H9 (cell line): ENCODE data around the gene ITGB3. TPM values are rescaled to one million over a fixed set of nuclear protein-coding genes. Genes with fewer than 3 reads are reported as not detected.

Source experiments
- DNase-seq: peaks from one replicate; pipeline ENCODE4 v3.0.0-alpha.2; 2017
- H2AFZ ChIP-seq: one replicate; pipeline ENCODE4 v1.6.1; 2013; ENCODE audit warnings: mild to moderate bottlenecking, low read length, control low read depth, moderate library complexity
- H2AK5ac ChIP-seq: 2 replicates; pipeline ENCODE4 v1.6.1; 2013; ENCODE audit warnings: low read length, control low read depth, mixed read lengths; ENCODE audit not compliant: insufficient read length
- H2BK120ac ChIP-seq: one replicate; pipeline ENCODE4 v1.6.1; 2013; ENCODE audit warnings: low read depth, mild to moderate bottlenecking, low read length, control low read depth, inconsistent platforms; ENCODE audit not compliant: poor library complexity, severe bottlenecking
- H2BK12ac ChIP-seq: 2 replicates; pipeline ENCODE4 v1.6.1; 2013; ENCODE audit warnings: low read length, control low read depth, mixed read lengths, low read depth; ENCODE audit not compliant: insufficient read length
- H2BK15ac ChIP-seq: 2 replicates; pipeline ENCODE4 v1.6.1; 2013; ENCODE audit warnings: low read depth, low read length, control low read depth
- H2BK20ac ChIP-seq: one replicate; pipeline ENCODE4 v1.6.1; 2013; ENCODE audit warnings: low read depth, mild to moderate bottlenecking, low read length, control low read depth, inconsistent platforms; ENCODE audit not compliant: poor library complexity, severe bottlenecking
- H2BK5ac ChIP-seq: 2 replicates; pipeline ENCODE4 v1.6.1; 2013; ENCODE audit warnings: low read length, control low read depth, mixed read lengths; ENCODE audit not compliant: insufficient read length
- H3K14ac ChIP-seq: 2 replicates; pipeline ENCODE4 v1.6.1; 2013; ENCODE audit warnings: low read length, control low read depth; ENCODE audit not compliant: insufficient read depth
- H3K18ac ChIP-seq: 2 replicates; pipeline ENCODE4 v1.6.1; 2013; ENCODE audit warnings: low read depth, mild to moderate bottlenecking, mixed read lengths, low read length, control low read depth; ENCODE audit not compliant: insufficient read length
- H3K23ac ChIP-seq: 2 replicates; pipeline ENCODE4 v1.6.1; 2013; ENCODE audit warnings: low read length, control low read depth, mixed read lengths, low read depth; ENCODE audit not compliant: insufficient read length
- H3K23me2 ChIP-seq: 2 replicates; pipeline ENCODE4 v1.6.1; 2013; ENCODE audit warnings: low read depth, mild to moderate bottlenecking, mixed read lengths, low read length, control low read depth; ENCODE audit not compliant: insufficient read length, poor library complexity, severe bottlenecking
- H3K27ac ChIP-seq: 2 replicates; pipeline ENCODE4 v1.5.1; 2013; ENCODE audit warnings: low read length, control low read depth, mixed read lengths, low read depth; ENCODE audit not compliant: insufficient read length
- H3K27me3 ChIP-seq: 2 replicates; pipeline ENCODE4 v1.6.1; 2013; ENCODE audit warnings: low read length, control low read depth, inconsistent platforms; ENCODE audit not compliant: insufficient read depth
- H3K4ac ChIP-seq: 2 replicates; pipeline ENCODE4 v1.6.1; 2013; ENCODE audit warnings: low read depth, mild to moderate bottlenecking, control low read depth, inconsistent platforms, low read length, moderate library complexity
- H3K4me1 ChIP-seq: 2 replicates; pipeline ENCODE4 v1.6.1; 2013; ENCODE audit warnings: low read length, control low read depth, inconsistent platforms; ENCODE audit not compliant: insufficient read depth
- H3K4me2 ChIP-seq: 2 replicates; pipeline ENCODE4 v1.6.1; 2013; ENCODE audit warnings: low read length, control low read depth, mixed read lengths; ENCODE audit not compliant: insufficient read length, insufficient read depth
- H3K56ac ChIP-seq: 2 replicates; pipeline ENCODE4 v1.6.1; 2013; ENCODE audit warnings: low read depth, mild to moderate bottlenecking, mixed read lengths, low read length, control low read depth; ENCODE audit not compliant: insufficient read length
- H3K79me1 ChIP-seq: 2 replicates; pipeline ENCODE4 v1.6.1; 2013; ENCODE audit warnings: low read depth, mild to moderate bottlenecking, moderate library complexity, low read length, control low read depth, inconsistent platforms; ENCODE audit not compliant: insufficient read depth, poor library complexity, severe bottlenecking
- H3K79me2 ChIP-seq: 2 replicates; pipeline ENCODE4 v1.6.1; 2013; ENCODE audit warnings: low read length, control low read depth, inconsistent platforms; ENCODE audit not compliant: insufficient read depth
- H3K9ac ChIP-seq: 2 replicates; pipeline ENCODE4 v1.6.1; 2013; ENCODE audit warnings: low read length, control low read depth, mixed read lengths; ENCODE audit not compliant: insufficient read length; ENCODE audit errors: extremely low read depth
- H3K9me3 ChIP-seq: one replicate; pipeline ENCODE4 v1.6.1; 2013; ENCODE audit warnings: low read depth, low read length, inconsistent platforms; ENCODE audit not compliant: control insufficient read depth
- H3T11ph ChIP-seq: one replicate; pipeline ENCODE4 v1.6.1; 2013; ENCODE audit warnings: mild to moderate bottlenecking, low read length, control low read depth, inconsistent platforms
- H4K20me1 ChIP-seq: one replicate; pipeline ENCODE4 v1.6.1; 2013; ENCODE audit not compliant: control insufficient read depth, insufficient read length, insufficient read depth
- H4K5ac ChIP-seq: 2 replicates; pipeline ENCODE4 v1.6.1; 2013; ENCODE audit warnings: low read depth, mild to moderate bottlenecking, mixed read lengths, low read length, control low read depth; ENCODE audit not compliant: insufficient read length
- H4K8ac ChIP-seq: replicated peaks from 2 replicates; pipeline ENCODE4 v1.6.1; 2013; ENCODE audit warnings: low read length, control low read depth, mixed read lengths, low read depth; ENCODE audit not compliant: insufficient read length
- H4K91ac ChIP-seq: 2 replicates; pipeline ENCODE4 v1.6.1; 2013; ENCODE audit warnings: low read depth, mild to moderate bottlenecking, moderate library complexity, mixed read lengths, low read length, control low read depth; ENCODE audit not compliant: insufficient read length
- H3K27ac Mint-ChIP-seq, 3 experiments: 2 replicates in 2 of 3; 3 replicates in 1 of 3; pipeline ENCODE4 v1.8.0; 2020 to 2021; ENCODE audit warnings: mixed read lengths in 3 of 3, mild to moderate bottlenecking in 1 of 3, moderate library complexity in 1 of 3
- H3K27me3 Mint-ChIP-seq: 2 replicates; pipeline ENCODE4 v1.8.0; 2021; ENCODE audit warnings: low read depth, mild to moderate bottlenecking, moderate library complexity, mixed read lengths
- H3K36me3 Mint-ChIP-seq, 3 experiments: 2 replicates in 2 of 3; 3 replicates in 1 of 3; pipeline ENCODE4 v1.8.0; 2020 to 2021; ENCODE audit warnings: low read depth in 3 of 3, mixed read lengths in 3 of 3; ENCODE audit not compliant: insufficient read depth in 1 of 3
- H3K4me1 Mint-ChIP-seq, 2 experiments: 2 replicates each; pipeline ENCODE4 v1.8.0; 2020; ENCODE audit warnings: mixed read lengths in 2 of 2
- H3K4me3 Mint-ChIP-seq, 2 experiments: 2 replicates in 1 of 2; 3 replicates in 1 of 2; pipeline ENCODE4 v1.8.0; 2020 to 2021; ENCODE audit warnings: mild to moderate bottlenecking in 2 of 2, mixed read lengths in 2 of 2, moderate library complexity in 1 of 2
- H3K9me3 Mint-ChIP-seq, 2 experiments: 2 replicates in 1 of 2; 3 replicates in 1 of 2; pipeline ENCODE4 v1.8.0; 2020; ENCODE audit warnings: mild to moderate bottlenecking in 2 of 2, mixed read lengths in 2 of 2, moderate library complexity in 1 of 2
- WGBS: extraction: QIAGEN DNeasy Blood & Tissue Kit; methylation state at CpG from one replicate; pipeline ENCODE4 v1.1.7; 2013; ENCODE audit warnings: missing lambda C conversion rate, low lambda C conversion rate, mixed read lengths; ENCODE audit not compliant: insufficient read length; ENCODE audit errors: extremely low coverage; 5-methylcytosine and 5-hydroxymethylcytosine counted together
- total RNA-seq: library from RNA; stranded (reverse); gene quantifications from 2 replicates; pipeline ENCODE4 v1.2.1, GENCODE V29; 2021
- TF ChIP-seq, protein P1 (sequence below): fragments of 200-600 bp; sonication (generic); conservative IDR thresholded peaks from 3 replicates; pipeline ENCODE4 v1.8.0; 2021; ENCODE audit warnings: antibody characterized with exemption, mild to moderate bottlenecking

ITGB3 gene
- total RNA-seq, 1 experiment from 2014 or later: not detected

DNA sequence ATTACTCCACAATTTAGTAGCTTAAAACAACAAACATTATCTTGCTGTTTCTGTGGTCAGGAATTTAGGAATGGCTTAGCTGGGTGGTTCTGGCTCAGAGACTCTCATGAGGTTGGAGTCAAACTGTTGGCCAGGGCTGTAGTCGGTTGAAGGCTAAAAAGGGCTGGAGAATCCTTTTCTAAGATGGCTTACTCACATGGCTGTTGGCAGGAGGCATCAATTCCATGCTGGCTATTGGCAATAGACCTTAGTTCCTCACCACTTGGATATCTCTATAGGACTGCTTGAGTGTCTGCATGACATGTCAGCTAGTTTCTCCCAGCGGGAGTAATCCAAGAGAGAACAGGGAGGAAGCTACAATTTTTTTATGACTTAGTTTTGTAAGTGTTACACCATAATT is 63.5 kb downstream of the ITGB3 start:
- Histone ChIP-seq H2AK5ac (no peak overlapping the region), H2AFZ (no peak overlapping the region), H3K27me3 (no peaks in the 10 kb centered on the region), H2BK5ac (no peak overlapping the region), H3K23ac (no peak overlapping the region), H3K27ac (no peak overlapping the region), H4K5ac (no peak overlapping the region), H3K9me3 (no peaks in the 10 kb centered on the region), H3K79me1 (no peaks in the 10 kb centered on the region), H4K8ac (no peak overlapping the region), H3K14ac (no peak overlapping the region), H3K79me2 (no peaks in the 10 kb centered on the region), H3T11ph (no peak overlapping the region), H3K4ac (no peak overlapping the region), H3K9ac (no peak overlapping the region), H3K4me2 (no peak overlapping the region), H2BK20ac (no peak overlapping the region), H2BK15ac (no peak overlapping the region), H3K4me1 (no peaks in the 10 kb centered on the region), H3K18ac (no peak overlapping the region), H3K56ac (no peak overlapping the region), H2BK12ac (no peak overlapping the region), H4K91ac (no peak overlapping the region), H4K20me1 (no peaks in the 10 kb centered on the region), H2BK120ac (no peak overlapping the region), H3K23me2 (no peaks in the 10 kb centered on the region)
- Mint-ChIP-seq H3K4me1 (no peaks in the 10 kb centered on the region), H3K36me3 (peaks cover 6 to 12% (median 7%) of the 10 kb centered on the region in 3 experiments), H3K9me3 (peaks cover 14% of the 10 kb centered on the region in 2 experiments), H3K4me3 (no peak overlapping the region), H3K27me3 (peaks cover 14% of the 10 kb centered on the region), H3K27ac (no peak overlapping the region)
- WGBS: no CpG with 5 or more reads among the region's 2 CpGs
- no peak for DNase-seq
- TF ChIP-seq, protein P1, sequence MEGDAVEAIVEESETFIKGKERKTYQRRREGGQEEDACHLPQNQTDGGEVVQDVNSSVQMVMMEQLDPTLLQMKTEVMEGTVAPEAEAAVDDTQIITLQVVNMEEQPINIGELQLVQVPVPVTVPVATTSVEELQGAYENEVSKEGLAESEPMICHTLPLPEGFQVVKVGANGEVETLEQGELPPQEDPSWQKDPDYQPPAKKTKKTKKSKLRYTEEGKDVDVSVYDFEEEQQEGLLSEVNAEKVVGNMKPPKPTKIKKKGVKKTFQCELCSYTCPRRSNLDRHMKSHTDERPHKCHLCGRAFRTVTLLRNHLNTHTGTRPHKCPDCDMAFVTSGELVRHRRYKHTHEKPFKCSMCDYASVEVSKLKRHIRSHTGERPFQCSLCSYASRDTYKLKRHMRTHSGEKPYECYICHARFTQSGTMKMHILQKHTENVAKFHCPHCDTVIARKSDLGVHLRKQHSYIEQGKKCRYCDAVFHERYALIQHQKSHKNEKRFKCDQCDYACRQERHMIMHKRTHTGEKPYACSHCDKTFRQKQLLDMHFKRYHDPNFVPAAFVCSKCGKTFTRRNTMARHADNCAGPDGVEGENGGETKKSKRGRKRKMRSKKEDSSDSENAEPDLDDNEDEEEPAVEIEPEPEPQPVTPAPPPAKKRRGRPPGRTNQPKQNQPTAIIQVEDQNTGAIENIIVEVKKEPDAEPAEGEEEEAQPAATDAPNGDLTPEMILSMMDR: no peak
